Adipocyte (in vitro differentiated cells): ENCODE results near the gene ZNF384.

Experiments used
- DNase-seq: peaks from one replicate; pipeline ENCODE4 v3.0.0-alpha.2; 2015; ENCODE audit warnings: low read depth
- H3K27me3 ChIP-seq: replicated peaks from 2 replicates; pipeline ENCODE4 v1.7.0; 2013; ENCODE audit warnings: mild to moderate bottlenecking, low read length, moderate library complexity; ENCODE audit not compliant: control insufficient read depth, insufficient read depth
- H3K36me3 ChIP-seq: 2 replicates; pipeline ENCODE4 v1.7.0; 2013; ENCODE audit warnings: low read length, mild to moderate bottlenecking, moderate library complexity; ENCODE audit not compliant: control insufficient read depth, insufficient read depth, severe bottlenecking
- H3K4me1 ChIP-seq: 2 replicates; pipeline ENCODE4 v1.7.0; 2013; ENCODE audit warnings: mild to moderate bottlenecking, low read length, moderate library complexity; ENCODE audit not compliant: control insufficient read depth, insufficient read depth
- H3K4me3 ChIP-seq: 2 replicates; pipeline ENCODE4 v1.7.0; 2013; ENCODE audit warnings: mild to moderate bottlenecking, low read length, moderate library complexity
- H3K9ac ChIP-seq: 2 replicates; pipeline ENCODE4 v1.7.0; 2013; ENCODE audit warnings: mild to moderate bottlenecking, low read length, moderate library complexity
- H3K9me3 ChIP-seq: 2 replicates; pipeline ENCODE4 v1.7.0; 2013; ENCODE audit warnings: mild to moderate bottlenecking, low read length, moderate library complexity; ENCODE audit not compliant: control insufficient read depth

ZNF384 gene

GRCh38 chr12:6676962-6677361 lies 12.2 kb downstream of the ZNF384 start:
- H3K4me1 ChIP-seq: no peaks in the 10 kb centered on the region
- no peak for DNase-seq
- H3K9ac ChIP-seq: no peak overlapping the region
- H3K36me3 ChIP-seq: peaks cover 82% of the 10 kb centered on the region
- H3K4me3 ChIP-seq: no peak overlapping the region
- H3K27me3 ChIP-seq: no peaks in the 10 kb centered on the region
- no peaks in the 10 kb centered on the region for H3K9me3 ChIP-seq

DNA sequence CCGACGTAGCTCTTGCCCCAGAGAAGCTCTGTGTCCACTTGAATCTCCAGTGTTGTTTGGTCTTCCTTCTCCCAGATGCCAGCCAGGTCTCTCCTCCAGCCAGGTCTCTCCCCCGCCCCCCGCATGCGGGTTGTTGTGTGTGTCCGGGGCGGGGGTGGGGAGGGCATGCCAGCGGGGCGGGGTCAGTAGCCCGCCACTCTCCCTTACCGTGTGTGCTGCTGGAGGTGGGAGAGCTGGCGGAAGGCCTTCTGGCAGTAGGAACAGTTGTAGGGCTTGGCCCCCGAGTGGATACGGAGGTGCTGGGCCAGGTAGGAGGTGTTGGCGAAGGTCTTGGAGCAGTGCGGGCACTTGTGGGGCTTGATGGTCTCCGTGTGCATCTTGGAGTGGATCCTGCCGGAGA lies 17.0 kb downstream of the ZNF384 start:
- Histone ChIP-seq H3K9ac (no peak overlapping the region), H3K36me3 (peaks cover 98% of the 10 kb centered on the region), H3K4me1 (no peaks in the 10 kb centered on the region), H3K27me3 (no peaks in the 10 kb centered on the region), H3K9me3 (no peaks in the 10 kb centered on the region), H3K4me3 (no peak overlapping the region)
- DNase-seq: no peak

- Histone ChIP-seq H3K4me3 (no peak overlapping the region), H3K4me1 (no peaks in the 10 kb centered on the region), H3K9ac (no peak overlapping the region), H3K27me3 (no peaks in the 10 kb centered on the region), H3K9me3 (no peaks in the 10 kb centered on the region), H3K36me3 (peaks cover 65% of the 10 kb centered on the region)
- no peak for DNase-seq
Observed at GRCh38 chr12:6667559-6668210, 21.5 kb downstream of the ZNF384 start.

DNA sequence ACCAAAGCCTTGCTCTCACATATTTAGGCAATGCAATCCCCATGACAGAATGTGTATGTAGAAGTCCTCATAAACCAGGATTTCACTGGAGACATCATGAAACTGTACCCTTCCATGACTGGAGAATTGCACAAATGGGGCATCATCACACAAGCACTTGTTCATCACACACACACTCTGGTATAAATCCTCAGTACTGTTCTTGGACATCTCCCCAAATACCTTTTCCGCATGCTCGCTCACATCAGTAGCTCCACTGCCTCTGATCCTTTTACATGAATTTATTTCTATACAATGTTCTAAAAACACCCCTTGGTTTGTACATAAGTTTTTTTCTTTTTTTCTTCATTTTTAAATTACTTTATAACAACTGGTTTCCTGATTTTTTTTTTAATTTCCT lies 23.0 kb downstream of the ZNF384 start:
- H3K9ac ChIP-seq: no peak overlapping the region
- no peaks in the 10 kb centered on the region for H3K9me3 ChIP-seq
- DNase-seq: no peak
- no peak overlapping the region for H3K4me3 ChIP-seq
- no peaks in the 10 kb centered on the region for H3K27me3 ChIP-seq
- peaks cover 9% of the 10 kb centered on the region for H3K4me1 ChIP-seq
- H3K36me3 ChIP-seq: peaks cover 50% of the 10 kb centered on the region

GRCh38 chr12:6664902-6665301 lies 24.3 kb downstream of the ZNF384 start:
- Histone ChIP-seq H3K4me1 (peaks cover 9% of the 10 kb centered on the region), H3K4me3 (no peak overlapping the region), H3K9ac (no peak overlapping the region), H3K9me3 (no peaks in the 10 kb centered on the region), H3K36me3 (peaks cover 37% of the 10 kb centered on the region), H3K27me3 (no peaks in the 10 kb centered on the region)
- DNase-seq: no peak

DNA sequence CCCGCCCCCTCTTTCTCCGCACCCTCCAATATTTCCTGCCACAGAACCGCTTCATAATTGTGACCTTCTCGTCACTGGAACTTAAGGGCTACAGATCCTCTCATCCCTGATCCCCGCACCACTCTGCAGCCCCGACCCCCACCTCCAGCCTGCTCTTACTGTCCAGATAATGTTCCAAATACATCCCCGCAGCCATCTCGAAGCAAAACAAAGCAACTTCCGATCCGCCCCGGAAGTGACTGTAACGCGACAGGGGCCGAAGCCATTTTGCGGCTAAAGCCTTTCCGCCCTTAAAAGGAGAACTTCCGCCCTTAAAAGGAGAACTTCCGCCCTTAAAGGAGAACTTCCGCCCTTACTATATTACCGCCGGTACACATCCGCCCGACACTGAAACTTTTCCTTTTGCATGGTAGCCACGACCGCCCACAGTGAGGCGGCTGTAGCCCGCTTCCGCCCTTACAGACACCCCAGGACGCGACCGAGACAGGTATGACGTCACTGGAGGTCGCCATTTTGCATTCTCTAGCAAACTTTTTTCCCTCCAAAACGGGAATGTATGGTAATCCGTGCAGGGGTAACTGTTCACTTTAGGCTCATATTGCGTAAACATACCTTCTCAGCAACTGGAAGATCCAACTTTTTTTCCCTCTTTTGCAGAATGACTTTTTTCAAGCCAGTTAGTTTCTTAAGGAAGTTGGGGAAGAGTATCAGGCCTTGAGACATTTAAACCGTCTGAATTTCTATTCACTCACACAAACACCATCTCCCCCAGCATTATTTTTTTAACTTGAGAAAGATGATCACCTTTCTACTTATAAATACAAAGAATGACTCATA lies 26.1 kb downstream of the ZNF384 start, which contains the start of gene ING4:
Gene ING4, minus strand, starts transcription at position 214 of the 837 bp plus-strand sequence. Its CDS starts 18 bp downstream, at position 196.
- peak within 1 kb of the TSS; percentile 86 for H3K4me3 ChIP-seq
- H3K4me1 ChIP-seq: peaks cover 9% of the 10 kb centered on the region
- no peaks in the 10 kb centered on the region for H3K27me3 ChIP-seq
- H3K9ac ChIP-seq: peak within 1 kb of the TSS; percentile 82
- peak; percentile 99 for DNase-seq
- H3K9me3 ChIP-seq: no peaks in the 10 kb centered on the region
- peaks cover 21% of the 10 kb centered on the region for H3K36me3 ChIP-seq

DNA sequence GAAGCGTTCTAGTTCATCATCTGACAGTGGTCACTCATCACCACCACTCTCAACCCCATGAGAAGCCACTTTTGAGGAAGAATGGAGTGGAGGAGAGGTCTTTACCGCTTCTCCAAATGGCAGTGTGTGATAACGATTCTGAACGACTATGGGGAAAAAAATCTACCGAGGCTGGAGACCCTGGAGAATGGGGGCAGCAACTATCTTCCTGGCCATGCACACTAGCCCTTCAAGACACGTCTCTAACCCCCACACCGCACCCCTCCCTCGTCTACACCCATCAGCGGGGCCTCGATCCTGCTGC lies 26.6 kb downstream of the ZNF384 start:
- Histone ChIP-seq H3K27me3 (no peaks in the 10 kb centered on the region), H3K36me3 (peaks cover 15% of the 10 kb centered on the region), H3K9me3 (no peaks in the 10 kb centered on the region), H3K4me3 (peak overlapping the region; percentile 86), H3K9ac (peak overlapping the region; percentile 82), H3K4me1 (peaks cover 9% of the 10 kb centered on the region)
- DNase-seq: peak; percentile 4

- no peak overlapping the region for H3K9ac ChIP-seq
- H3K27me3 ChIP-seq: no peaks in the 10 kb centered on the region
- no peaks in the 10 kb centered on the region for H3K9me3 ChIP-seq
- no peak for DNase-seq
- no peak overlapping the region for H3K4me3 ChIP-seq
- peaks cover 54% of the 10 kb centered on the region for H3K36me3 ChIP-seq
- no peaks in the 10 kb centered on the region for H3K4me1 ChIP-seq
Observed at GRCh38 chr12:6653987-6654386, 35.2 kb downstream of the ZNF384 start.

- Histone ChIP-seq H3K36me3 (peaks cover 54% of the 10 kb centered on the region), H3K27me3 (no peaks in the 10 kb centered on the region), H3K9me3 (no peaks in the 10 kb centered on the region), H3K4me1 (no peaks in the 10 kb centered on the region), H3K9ac (no peak overlapping the region), H3K4me3 (no peak overlapping the region)
- no peak for DNase-seq
Observed at GRCh38 chr12:6653342-6653741, 35.8 kb downstream of the ZNF384 start.

DNA sequence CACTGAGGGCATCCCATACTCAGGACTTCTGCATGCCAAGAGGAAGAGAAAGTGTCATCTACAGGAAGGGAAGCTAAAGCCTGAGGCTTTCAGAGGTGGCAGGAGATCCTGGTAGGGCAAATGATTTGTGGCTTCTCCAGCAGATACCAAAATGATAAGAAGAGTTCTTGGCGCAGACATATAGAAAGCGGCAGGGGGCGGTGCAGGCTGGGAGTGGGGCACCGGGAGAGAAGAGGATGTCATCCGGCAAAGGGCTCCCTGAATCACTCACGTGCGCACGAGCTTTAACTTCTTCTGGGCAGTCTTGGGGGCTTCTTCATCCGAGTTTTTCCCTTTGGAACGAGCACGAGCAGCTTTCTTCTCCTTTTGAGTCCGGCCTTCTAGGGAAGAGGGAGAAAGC lies 36.8 kb downstream of the ZNF384 start:
- Histone ChIP-seq H3K9me3 (no peaks in the 10 kb centered on the region), H3K4me3 (no peak overlapping the region), H3K36me3 (peaks cover 52% of the 10 kb centered on the region)

DNA sequence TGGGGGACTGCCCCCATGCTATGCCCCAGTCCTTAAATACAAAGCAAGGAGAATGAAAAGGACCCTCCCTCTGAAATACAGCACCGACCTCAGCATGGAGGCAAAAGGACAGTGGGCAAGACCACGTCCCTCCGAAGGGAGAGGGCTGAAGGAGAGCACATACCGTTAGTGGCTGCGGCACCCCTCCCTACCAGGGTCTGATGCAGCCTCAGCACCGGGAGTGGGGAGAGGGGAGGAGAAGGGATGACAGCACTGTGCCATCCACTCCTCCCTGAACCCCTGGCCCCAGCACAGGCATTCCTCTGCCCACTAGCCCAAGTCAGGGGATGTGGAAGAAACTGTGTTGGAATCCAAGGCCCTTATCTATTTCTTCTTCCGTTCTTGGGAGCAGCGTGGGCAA lies 38.3 kb downstream of the ZNF384 start:
- no peak overlapping the region for H3K4me3 ChIP-seq
- DNase-seq: no peak
- H3K36me3 ChIP-seq: peaks cover 42% of the 10 kb centered on the region
- no peak overlapping the region for H3K9ac ChIP-seq
- H3K27me3 ChIP-seq: no peaks in the 10 kb centered on the region
- no peaks in the 10 kb centered on the region for H3K4me1 ChIP-seq
- H3K9me3 ChIP-seq: peaks cover 6% of the 10 kb centered on the region

More for the DNA sequence above, 36.8 kb downstream of the ZNF384 start:
- DNase-seq: no peak
- Histone ChIP-seq H3K4me1 (no peaks in the 10 kb centered on the region), H3K9ac (no peak overlapping the region), H3K27me3 (no peaks in the 10 kb centered on the region)
